IPS-11a (cell line): ENCODE data around the gene NLRP1.

Source experiments
- H3K4me3 ChIP-seq: one replicate; pipeline ENCODE4 v1.5.1; 2013; ENCODE audit warnings: low read depth, low read length, control low read depth

NLRP1 gene

DNA sequence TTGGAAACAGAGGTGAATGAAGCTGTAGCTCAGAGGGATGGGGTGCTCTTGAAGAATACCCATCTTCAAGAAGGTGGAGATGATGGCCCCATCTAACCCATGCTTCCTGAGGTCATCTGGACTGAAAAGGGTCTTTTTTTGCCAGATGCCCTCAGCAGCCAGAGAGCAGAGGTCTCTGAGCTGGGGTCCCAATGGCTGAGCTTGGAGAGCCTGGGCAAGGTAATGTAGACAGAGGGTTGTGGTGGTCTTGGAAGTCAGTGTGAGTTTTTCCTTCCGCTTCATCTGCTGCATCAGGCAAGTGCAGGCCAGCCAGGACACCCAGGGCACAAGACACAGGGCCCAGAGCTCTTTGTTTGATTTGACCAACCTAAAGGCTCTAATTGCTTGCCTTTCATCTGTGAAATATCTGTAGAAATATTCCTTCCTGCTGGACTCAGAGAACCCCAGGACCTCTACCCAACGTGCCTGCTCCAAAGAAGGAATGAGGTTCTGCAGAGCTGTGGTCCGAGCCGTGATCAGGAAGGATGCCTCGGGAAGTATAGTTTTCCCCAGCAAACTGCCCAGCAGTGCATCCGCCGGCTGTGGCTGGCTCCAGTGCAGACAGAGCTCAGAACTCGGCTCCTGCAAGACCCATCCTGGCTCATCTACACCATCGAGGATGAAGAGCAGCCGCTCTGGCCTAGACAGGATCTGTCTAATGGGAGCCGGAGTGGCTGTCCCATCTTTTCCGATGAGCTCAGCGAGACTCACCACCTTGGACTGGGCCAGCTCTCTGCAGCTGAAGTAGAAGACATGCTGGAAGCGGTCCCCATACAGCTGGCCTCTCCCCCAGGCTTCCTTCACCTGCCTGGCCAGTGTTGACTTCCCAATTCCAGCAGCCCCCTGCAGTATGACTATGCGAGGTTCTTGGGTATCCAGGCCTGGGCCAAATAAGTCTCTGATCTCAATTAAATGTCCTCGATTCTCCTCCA, 25.2 kb downstream of the NLRP1 start:
- H3K4me3 ChIP-seq, result no peak overlapping the region

DNA sequence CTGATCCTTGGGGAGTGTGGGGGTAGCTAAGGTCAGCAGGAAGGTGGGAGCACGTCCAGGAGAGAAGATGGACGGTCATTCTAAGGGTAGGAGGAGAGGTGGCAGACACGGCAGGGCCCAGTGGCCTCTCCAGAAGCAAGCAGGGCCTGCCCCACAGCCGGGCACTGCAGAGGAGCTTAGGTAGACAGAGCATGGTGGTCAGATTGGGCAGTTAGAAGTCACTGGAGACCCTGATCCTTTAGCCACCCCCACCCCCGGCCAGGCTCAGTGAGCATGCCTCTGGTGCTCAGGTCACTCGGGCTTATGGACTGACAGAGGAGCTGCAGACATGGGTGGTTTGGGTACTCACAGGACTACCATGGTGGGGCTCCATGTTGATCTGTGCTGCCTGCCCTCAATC, 26.3 kb downstream of the NLRP1 start:
- no peak overlapping the region for H3K4me3 ChIP-seq

DNA sequence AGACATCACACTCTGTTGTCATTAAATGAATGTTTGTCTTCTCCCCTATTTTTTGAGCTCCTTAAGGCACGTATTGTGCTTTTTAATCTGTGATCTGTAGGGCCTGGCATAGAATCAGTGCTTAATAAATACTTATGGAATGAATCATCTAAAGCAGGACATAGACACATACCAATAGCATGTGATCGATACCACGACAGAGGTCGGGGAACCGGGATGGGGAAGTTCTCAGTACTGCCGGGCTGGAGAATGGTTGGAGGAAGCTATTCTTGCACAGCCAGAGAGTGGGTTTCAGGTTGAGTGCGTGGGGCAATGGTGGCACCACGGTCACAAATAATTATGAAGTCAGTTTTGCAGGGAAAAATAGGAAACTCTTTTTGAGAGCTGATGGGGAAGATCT, 26.8 kb downstream of the NLRP1 start:
- H3K4me3 ChIP-seq, result no peak overlapping the region

DNA sequence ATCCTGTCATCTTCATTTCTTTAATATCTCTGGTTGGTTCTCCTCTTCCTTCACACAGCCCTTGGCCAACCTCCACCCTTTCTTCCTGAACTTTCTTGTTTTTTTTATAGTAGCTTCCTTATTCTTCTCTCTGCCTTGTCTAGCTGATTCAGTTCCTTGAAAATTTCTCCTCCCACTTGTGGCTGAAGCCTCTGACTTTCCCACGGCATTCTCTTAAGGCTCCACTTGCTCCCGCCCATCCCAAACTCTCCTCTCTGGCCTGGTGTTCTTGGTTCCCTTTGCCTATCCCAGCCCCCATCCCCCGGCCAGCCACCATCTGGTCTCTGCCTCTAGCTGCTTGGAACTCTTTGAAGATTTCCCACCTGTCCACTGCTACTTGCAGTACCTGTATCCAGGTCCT, 29.1 kb downstream of the NLRP1 start:
- no peak overlapping the region for H3K4me3 ChIP-seq

DNA sequence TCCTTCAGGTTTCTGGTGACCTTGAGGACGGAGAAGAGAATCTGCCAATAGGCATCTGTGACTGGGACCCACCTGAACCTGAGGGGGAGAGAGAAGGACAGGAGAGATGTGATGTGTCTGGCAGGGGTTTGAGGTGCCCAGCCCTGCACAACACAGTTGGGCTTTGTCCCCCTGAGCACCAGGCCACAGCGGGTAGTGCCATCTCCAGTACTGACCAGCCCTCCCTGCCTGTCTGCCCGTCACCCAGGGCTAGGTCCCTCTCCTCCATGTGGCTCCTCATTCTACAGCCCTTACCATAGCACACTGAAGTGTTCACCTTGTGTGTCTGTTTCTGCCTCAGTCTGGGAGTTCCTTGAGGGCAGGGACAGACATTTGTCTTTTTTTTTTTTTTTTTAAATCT, 30.8 kb downstream of the NLRP1 start:
- H3K4me3 ChIP-seq, result no peak overlapping the region

DNA sequence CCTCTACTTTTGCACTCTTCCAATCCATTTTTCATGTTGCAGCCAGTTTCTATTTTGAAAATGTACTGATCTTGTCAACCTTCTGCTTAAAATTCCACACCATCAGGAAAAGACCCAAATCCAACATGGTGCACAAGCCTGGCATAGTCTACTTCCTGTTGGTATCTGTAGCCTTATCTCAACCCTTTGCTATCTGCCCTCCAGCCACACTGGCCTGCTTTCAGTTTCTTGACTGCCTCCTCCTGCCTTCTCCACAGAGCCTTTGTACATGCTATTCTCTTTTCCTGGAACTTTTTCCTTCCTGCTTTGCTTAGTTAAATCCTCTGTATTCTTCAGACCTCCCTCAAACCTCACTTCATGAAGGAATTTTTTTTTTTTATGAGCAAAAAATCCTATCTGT, 31.5 kb downstream of the NLRP1 start:
- H3K4me3 ChIP-seq, result no peak overlapping the region

DNA sequence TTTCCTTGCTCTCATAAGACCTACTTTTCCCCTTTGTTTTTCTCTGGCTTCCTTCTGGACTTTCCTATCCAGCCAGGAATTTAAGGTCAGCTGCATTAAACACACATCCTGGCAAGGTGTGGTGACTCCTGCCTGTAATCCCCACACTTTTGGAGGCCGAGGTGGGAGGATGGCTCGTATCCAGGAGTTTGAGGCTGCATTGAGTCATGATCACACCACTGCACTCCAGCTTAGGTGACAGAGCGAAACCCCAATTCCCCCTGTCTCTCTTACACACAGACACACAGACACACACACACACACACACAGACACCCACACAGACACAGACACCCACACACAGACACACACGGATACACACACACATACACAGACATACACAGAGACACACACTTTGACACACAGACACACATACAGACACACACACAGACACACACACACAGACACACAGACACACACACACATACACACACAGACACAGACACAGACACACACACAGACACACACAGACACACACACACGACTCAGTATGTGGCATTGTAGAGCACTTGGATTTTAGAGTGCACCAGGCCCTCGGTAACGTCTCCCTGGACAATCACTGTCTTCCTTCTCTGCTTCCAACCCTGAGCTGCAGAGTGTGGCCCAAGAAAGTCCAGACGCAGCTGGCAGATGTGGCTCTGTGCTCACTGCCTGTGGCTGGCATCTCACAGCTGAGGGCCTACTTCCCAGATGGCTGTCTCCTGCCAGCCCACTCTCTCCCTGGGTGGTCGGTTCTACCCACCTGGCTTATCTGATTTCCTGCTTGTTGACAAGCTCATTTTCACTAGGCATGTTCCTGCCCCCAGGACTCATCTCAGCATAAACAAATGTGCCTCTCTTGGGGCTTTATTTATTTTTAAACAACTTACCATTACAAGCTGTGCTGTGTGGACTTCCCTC, 39.0 kb downstream of the NLRP1 start:
- no peak overlapping the region for H3K4me3 ChIP-seq

DNA sequence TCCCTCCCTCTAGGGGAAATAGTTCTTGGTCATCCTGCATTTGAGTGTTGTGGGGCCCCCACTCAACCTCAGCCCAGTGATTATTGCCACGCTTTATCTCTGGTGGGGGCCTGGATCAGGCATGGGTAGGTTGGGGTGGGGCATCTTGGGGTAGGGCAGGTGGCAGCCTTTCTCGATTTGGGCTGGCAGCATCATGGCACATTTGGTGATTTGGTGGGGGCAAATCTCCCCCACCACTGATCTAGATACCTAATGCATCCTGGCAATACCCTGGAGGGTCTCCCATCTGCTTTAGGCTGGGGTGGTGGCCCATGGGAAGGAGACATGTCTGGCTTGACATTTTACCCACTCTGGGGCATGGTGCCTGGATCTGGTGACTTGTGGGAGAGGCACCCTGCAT, 40.2 kb downstream of the NLRP1 start:
- no peak overlapping the region for H3K4me3 ChIP-seq

DNA sequence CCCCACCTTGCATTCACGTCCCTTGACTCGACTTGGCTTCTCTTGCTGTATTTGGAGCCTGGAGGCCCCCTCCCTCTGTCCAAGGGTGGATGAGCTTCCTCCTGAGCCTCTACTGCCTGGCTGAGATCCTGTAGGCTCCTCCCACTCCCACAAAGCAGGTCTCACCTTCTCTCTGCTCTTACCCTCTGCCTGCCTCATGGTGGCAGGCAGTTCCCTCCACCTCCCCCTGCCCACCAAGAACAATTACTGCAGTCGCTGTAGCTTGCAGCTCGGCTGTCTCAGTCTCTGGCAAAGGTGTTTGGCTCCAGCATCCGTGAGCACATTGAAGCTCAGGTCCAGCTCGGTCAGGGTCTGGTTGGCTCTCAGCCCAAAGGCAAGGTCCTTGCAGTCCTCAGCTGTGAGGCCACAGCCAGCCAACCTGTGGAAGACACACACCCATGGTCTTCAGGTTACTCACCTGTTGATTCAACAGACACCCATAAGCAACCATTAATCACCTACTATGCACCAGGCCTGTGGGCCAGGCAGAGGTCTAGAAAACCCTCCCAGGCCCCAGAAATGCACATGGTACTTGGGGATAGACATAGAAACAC, 42.6 kb downstream of the NLRP1 start:
- H3K4me3 ChIP-seq, result no peak overlapping the region

DNA sequence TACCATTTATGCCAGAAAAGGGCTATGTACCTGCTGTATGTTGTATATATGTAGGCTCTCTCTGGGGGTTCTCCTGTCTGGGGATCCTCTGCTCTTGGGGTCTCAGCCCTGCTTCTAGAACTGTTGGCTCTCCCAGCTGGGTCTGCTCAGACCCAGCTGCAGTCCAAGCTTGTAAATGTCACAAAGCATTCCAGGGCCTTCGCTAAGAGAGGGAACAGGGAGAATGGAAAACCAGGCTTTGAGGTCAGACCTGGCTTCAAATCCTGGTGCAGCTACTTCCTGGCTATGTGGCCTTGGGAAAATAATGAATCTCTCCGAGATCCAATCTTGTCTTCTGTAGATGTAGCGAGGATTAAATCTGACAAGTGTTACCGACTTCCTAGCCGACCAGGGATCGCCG, 44.0 kb downstream of the NLRP1 start:
- no peak overlapping the region for H3K4me3 ChIP-seq

DNA sequence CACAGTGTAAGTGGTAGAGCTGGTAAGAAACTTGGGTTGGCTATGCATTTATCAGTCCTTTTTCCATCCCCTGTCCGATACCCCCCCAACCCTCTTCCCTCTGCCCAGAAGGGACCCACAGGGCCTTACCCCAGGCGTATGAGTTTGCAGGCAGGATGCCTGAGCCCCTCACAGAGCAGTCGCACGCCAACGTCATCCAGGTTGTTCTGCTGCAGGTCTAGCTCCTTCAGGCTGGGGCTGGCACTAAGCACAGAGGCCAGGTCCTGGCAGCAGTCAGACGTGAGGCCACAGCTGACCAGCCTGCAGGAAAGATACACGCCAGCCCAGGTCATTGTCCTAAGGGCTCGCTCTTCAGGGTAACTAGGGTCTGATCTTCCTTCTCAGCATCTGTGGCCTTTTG, 45.0 kb downstream of the NLRP1 start:
- H3K4me3 ChIP-seq, result no peak overlapping the region

DNA sequence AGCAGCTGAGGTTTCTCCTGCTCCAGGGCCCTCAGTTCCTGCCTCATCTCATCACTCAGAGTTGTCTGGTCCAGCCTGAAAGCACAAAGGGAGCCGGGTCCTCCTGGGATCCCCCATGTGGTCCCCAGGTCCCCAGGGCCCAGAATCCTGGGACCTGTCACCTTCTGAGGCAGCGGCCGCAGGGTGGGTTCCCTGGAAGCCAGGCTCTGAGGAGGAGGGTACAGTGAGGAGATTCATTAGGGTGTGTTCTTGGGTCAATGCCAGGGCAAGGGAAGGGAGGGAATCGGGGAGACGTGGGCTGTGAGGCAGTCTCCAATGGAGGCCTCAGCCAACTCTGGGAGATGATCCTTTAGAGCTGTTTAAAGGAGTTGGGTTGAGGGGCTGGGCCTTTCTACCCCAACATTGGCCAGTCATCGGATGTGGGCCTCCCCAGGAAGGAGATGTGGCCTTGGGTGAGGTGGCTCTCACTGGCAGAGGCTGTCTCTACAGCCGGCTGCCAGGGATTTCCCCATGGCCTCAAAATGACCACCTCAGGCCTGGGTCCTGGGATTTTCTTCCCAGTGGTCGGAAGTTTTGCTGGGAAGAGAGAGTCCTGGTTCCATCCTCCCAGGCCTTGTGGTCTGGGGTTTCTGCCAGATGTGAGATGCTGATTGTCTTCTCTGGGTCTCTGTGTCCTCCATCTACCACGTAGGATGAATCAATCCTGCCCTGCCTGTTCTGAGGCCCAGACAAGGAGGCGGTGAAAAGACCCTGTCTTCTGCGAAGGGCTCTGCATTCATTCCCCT, 47.3 kb downstream of the NLRP1 start:
- no peak overlapping the region for H3K4me3 ChIP-seq

DNA sequence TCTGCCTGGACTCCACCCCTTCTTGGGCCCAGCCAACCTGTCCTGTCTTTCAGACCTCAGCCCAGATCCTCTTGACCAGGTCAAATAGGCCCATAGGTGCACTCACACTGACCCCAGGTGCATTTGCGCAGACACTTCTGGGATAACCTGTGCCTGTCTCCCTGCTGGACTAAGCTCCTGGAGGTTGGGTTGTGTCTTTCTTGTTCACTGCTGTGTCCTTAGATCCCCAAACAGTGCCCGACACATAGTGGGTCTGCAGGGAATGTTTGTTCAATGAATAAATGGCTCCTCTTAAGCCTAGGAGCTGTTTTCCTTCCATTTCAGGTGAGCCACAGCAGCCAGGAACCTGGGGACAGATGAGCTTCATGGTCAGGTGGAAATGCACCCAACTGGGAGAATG, 48.9 kb downstream of the NLRP1 start:
- no peak overlapping the region for H3K4me3 ChIP-seq

DNA sequence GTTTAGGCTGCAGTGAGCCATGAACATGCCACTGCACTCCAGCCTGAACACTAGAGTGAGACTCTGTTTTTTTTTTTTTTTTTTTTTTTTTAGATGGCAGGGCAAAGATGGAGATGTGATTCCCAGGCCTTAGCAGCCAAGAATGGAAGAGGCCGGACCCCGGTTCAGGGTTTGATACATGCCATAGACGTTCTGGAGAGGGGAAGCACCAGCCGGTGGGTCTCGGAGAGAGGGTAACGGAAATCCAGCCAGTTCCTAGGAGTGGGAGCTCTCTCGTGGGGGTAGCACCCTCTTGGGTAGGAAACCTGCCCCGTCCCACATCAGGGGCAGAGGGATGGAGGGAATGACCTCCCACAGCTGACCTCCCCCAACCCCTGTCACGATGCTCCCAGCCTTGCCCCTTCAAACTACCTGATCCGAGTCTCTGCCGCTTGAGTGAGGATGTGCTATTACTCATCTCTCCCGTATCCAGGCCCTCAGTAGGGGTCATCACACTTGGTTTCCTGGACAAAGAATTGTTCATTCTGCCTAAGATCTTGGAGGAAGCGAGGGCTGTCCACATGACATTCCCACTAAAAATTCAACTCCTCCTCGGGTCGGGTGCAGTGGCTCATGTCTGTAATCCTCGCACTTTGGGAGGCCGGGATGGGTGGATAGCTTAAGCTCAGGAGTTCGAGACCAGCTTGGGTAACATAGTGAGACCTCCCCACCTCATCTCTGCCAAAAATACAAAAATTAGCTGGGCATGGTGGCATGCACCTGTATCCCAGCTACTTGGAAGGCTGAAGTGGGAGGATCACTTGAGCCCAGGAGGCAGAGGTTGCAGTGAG, 50.6 kb downstream of the NLRP1 start:
- no peak overlapping the region for H3K4me3 ChIP-seq

DNA sequence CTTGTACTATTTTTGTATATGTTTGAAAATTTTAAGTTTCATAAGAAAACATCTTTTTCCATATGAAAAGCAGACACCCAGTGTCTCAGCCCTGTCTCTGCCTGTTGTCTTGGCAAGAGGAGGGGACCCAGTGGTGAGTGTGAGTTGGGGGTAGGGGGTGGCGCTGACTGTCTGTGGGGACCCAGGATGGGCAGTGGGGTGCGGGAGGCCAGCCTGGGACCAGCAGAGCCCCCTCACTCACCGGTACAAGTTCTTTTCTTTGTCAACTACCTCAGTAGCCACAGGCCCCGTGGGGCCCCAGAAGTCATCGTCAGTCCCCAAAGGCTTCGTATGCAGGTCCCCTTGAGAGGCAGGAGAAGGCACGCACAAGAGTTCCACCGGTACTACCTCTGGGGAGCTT, 51.7 kb downstream of the NLRP1 start:
- no peak overlapping the region for H3K4me3 ChIP-seq

DNA sequence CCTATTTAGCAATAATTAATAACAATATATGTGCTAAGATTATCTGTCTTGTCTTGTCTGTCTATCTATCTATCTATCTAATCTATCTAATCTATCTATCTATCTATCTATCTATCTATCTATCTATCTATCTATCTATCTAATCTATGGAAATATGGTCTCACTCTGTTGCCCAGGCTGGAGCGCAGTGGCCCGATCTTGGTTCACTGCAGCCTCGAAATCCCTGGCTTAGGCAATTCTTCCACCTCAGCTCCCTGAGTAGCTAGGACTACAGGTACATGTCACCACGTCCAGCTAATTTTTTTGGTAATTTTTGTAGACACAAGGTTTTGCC, 53.3 kb downstream of the NLRP1 start:
- no peak overlapping the region for H3K4me3 ChIP-seq

DNA sequence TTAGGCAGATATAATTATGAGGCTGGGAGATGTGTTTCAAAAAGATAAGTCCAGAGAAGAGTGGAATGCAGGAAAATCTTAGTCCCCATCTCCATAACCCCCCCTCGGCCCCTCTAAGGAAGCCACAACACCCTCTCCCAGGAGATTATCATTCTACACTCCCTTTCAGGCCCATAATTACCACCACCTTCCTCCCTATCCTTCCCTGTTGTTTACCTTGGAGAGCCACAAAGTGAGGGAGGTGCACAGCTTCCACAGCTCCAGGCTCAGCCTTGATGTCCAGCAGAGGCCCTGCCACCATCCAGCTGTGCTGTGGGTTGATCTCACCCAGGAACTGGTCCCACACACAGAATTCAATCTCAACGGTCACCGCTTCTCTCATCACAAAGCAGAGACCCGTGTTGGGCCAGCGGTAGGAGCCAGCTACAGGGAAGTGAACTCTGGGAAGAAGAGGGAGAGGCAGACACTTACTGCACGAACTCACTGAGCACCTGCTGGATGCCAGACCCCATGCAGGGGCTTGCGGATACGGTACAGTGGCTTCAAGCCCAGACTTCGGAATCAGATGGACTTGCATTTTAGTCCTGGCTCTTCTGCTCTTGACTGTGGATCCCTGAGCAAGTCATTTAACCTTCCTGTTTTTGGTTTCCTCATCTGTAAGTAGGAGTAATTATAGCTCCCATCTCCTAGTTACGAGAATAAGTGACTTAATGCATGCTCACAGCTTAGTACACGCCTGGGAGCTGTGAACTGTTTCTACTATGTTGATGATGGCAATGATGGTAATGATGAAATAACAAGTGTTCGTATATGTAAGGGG, 53.8 kb downstream of the NLRP1 start:
- H3K4me3 ChIP-seq, result no peak overlapping the region

DNA sequence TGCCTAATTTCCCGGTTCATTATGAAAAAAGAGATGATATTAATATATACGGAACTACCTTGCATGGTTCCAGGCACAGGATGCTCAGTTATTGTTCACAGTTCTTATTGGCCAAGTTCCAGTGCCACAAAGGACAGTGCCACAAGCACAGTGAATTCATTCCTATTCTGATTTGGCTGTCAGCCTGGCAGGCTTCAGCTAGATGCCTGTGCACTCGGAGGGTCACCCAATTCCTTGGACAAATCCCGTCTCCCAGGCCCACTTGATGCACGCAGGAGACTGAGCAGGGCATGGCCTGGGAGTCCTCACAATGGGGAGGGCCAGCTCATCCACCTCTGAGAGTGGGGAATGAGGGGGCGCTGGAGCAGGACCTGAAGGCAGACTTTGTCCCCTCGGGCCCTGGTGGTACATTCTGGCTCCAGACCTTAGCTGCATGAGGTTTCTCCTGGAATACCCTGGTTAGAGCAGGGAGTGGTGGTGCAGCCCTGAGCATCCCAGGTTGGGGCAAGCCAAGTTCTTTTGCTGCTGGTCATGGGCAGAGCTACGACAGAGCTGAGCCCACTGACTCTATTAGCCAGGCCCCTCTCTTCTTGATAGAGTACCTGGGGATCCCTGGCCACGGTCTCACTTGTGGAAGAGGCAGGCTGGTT, 56.6 kb downstream of the NLRP1 start:
- H3K4me3 ChIP-seq, result no peak overlapping the region
